NCI-H1092 treated with DMSO at 0.1 percent for 48 hours (cell line): ENCODE measurements around the gene ANXA7.
"Not testable (repeated sequence)": the region's sequence is repeated elsewhere in the genome, so short reads cannot be mapped to it uniquely, and the experiment has no call there.

Source experiments
- DNase-seq: peaks from one replicate; lab custom pipeline; 2025; lab: John Stamatoyannopoulos, UW

Gene ANXA7

GRCh38 chr10:73339436-73339835 lies 74.4 kb downstream of the ANXA7 start:
- no peak for DNase-seq

GRCh38 chr10:73338801-73339368 lies 75.0 kb downstream of the ANXA7 start:
- DNase-seq: no peak

GRCh38 chr10:73333202-73333601 lies 80.7 kb downstream of the ANXA7 start:
- DNase-seq: no peak

GRCh38 chr10:73332379-73332778 lies 81.5 kb downstream of the ANXA7 start:
- no peak for DNase-seq

GRCh38 chr10:73328523-73328922 lies 85.3 kb downstream of the ANXA7 start:
- not testable (repeated sequence) for DNase-seq

- DNase-seq: not testable (repeated sequence)
These were observed 88.6 kb downstream of the ANXA7 start for GRCh38 chr10:73325290-73325689.
